Measurements from ENCODE around the gene CLIC2. TPM values are rescaled to one million over a fixed set of nuclear protein-coding genes. Genes with fewer than 3 reads are reported as not detected.

Gene CLIC2
- total RNA-seq, 5 donors from 2014 or later (not counting 1 experiment from before 2014, with no cell fraction given), result 0.57 to 1.3 (median 0.72) TPM

DNA sequence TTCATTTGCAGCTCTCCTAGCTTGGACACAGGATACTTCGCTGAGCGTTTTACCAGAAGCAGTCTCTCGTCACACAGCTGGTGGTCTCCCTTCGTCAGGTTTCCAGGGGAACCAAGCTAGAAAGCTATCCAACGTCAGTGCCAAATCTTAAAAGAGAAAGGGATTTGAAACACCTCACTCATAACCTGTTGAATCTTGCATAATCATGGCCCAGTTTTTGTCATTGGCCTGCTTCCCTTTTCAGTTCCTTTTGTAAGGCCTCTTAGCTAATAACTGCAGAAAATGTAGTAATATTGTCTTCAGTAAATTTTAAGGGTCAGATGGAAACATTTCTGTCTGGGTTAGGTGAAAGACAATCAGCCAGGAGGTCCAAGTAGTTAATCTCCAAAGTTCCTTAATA, 92.1 kb downstream of the CLIC2 start:
- Histone ChIP-seq H3K9me3 (no peaks in the 10 kb centered on the region), H3K36me3 (ENCODE audit: control insufficient read depth in 2 of 2, extremely low read depth in 1 of 2, insufficient read depth in 1 of 2, low read length in 1 of 2) (peaks cover 4 to 16% of the 10 kb centered on the region in 2 donors), H3K4me3 (ENCODE audit: control insufficient read depth in 1 of 2, extremely low read depth in 1 of 2, low read length in 1 of 2) (no peak overlapping the region), H3K4me1 (ENCODE audit: control insufficient read depth in 1 of 2, extremely low read depth in 1 of 2, insufficient read depth in 2 of 2, low read length in 2 of 2) (no peaks in the 10 kb centered on the region), H3K27ac (ENCODE audit: low read length) (no peak overlapping the region), H3K27me3 (replicated peaks in 1 of 2; ENCODE audit: control insufficient read depth in 2 of 2, extremely low read depth in 1 of 2, insufficient read depth in 2 of 2, low read length in 1 of 2) (no peaks in the 10 kb centered on the region)
- Mint-ChIP-seq H3K9me3 (no peaks in the 10 kb centered on the region), H3K4me1 (no peaks in the 10 kb centered on the region), H3K27me3 (peaks cover 0 to 3% of the 10 kb centered on the region in 2 donors), H3K36me3 (peaks cover 11% of the 10 kb centered on the region), H3K4me3 (no peak overlapping the region), H3K27ac (no peak overlapping the region)
- DNase-seq (no peak), ATAC-seq (replicated peaks in 1 of 4) (no peak)
- ChIA-PET POLR2A (interaction anchor here in 1 of 2 donors (0.7 kb wide), 1 partner anchor 47 kb away, joined by 4 read pairs; no protein-coding TSS in a partner anchor), CTCF (no interaction called here)
- no CpG with 5 or more reads among the region's 5 CpGs for WGBS (ENCODE audit: insufficient coverage)

DNA sequence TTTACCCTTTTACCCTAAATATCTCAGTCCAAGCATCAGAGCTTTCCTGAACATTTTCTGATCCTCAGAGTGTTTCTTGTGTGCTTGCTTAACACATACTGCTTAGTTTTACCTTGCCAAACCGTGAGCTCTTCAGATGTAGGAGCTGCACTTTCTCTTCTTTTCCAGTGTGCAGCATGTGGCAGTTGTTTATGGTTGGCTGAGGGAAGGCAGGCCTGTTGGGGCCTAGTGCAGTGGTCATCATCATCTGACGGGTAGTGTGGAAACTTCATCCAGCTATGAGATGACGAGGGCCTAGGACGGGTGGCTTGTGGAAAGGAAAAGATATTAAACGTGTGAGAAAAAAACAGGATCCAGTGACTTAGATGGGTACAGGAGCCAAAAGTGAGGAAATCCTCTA, 96.7 kb downstream of the CLIC2 start:
- DNase-seq (no peak), ATAC-seq (replicated peaks in 1 of 4) (no peak)
- peaks cover 0 to 9% (median 0%) of the 10 kb centered on the region in 3 donors for H3K4me1 Mint-ChIP-seq
- H3K4me3 Mint-ChIP-seq, result no peak overlapping the region
- Histone ChIP-seq H3K27ac (ENCODE audit: low read length) (no peak overlapping the region), H3K4me3 (ENCODE audit: control insufficient read depth in 1 of 2, extremely low read depth in 1 of 2, low read length in 1 of 2) (no peak overlapping the region), H3K9me3 (no peaks in the 10 kb centered on the region), H3K36me3 (ENCODE audit: control insufficient read depth in 2 of 2, extremely low read depth in 1 of 2, insufficient read depth in 1 of 2, low read length in 1 of 2) (peaks cover 4 to 39% of the 10 kb centered on the region in 2 donors), H3K27me3 (replicated peaks in 1 of 2; ENCODE audit: control insufficient read depth in 2 of 2, extremely low read depth in 1 of 2, insufficient read depth in 2 of 2, low read length in 1 of 2) (no peaks in the 10 kb centered on the region), H3K4me1 (ENCODE audit: control insufficient read depth in 1 of 2, extremely low read depth in 1 of 2, insufficient read depth in 2 of 2, low read length in 2 of 2) (no peaks in the 10 kb centered on the region)
- POLR2A ChIA-PET, result no interaction called here
- no peaks in the 10 kb centered on the region for H3K27me3 Mint-ChIP-seq
- peaks cover 29% of the 10 kb centered on the region for H3K36me3 Mint-ChIP-seq
- H3K9me3 Mint-ChIP-seq, result no peaks in the 10 kb centered on the region
- CTCF ChIA-PET, result interaction anchor here in 1 of 2 donors (0.9 kb wide), 1 partner anchor 11 kb away, joined by 3 read pairs; no protein-coding TSS in a partner anchor
- H3K27ac Mint-ChIP-seq, result peak overlapping the region in 1 of 2 donors; percentile 44
- no CpG with 5 or more reads among the region's 5 CpGs for WGBS (ENCODE audit: insufficient coverage)

GRCh38 chrX:155235891-155236290, 98.5 kb downstream of the CLIC2 start:
- Mint-ChIP-seq H3K36me3 (peaks cover 34% of the 10 kb centered on the region), H3K27me3 (no peaks in the 10 kb centered on the region), H3K27ac (no peak overlapping the region), H3K9me3 (no peaks in the 10 kb centered on the region), H3K4me3 (no peak overlapping the region), H3K4me1 (peaks cover 4 to 15% (median 6%) of the 10 kb centered on the region in 3 donors)
- ChIA-PET CTCF (no interaction called here), POLR2A (no interaction called here)
- Histone ChIP-seq H3K4me3 (ENCODE audit: control insufficient read depth in 1 of 2, extremely low read depth in 1 of 2, low read length in 1 of 2) (no peak overlapping the region), H3K4me1 (ENCODE audit: control insufficient read depth in 1 of 2, extremely low read depth in 1 of 2, insufficient read depth in 2 of 2, low read length in 2 of 2) (no peaks in the 10 kb centered on the region), H3K27ac (ENCODE audit: low read length) (no peak overlapping the region), H3K36me3 (ENCODE audit: control insufficient read depth in 2 of 2, extremely low read depth in 1 of 2, insufficient read depth in 1 of 2, low read length in 1 of 2) (peaks cover 4 to 37% of the 10 kb centered on the region in 2 donors), H3K9me3 (no peaks in the 10 kb centered on the region), H3K27me3 (replicated peaks in 1 of 2; ENCODE audit: control insufficient read depth in 2 of 2, extremely low read depth in 1 of 2, insufficient read depth in 2 of 2, low read length in 1 of 2) (no peaks in the 10 kb centered on the region)
- no peak for DNase-seq
- ATAC-seq (replicated peaks in 1 of 4), result no peak

GRCh38 chrX:155231163-155231562, 103.3 kb downstream of the CLIC2 start:
- H3K4me1 Mint-ChIP-seq, result peaks cover 7 to 36% (median 15%) of the 10 kb centered on the region in 3 donors
- H3K9me3 Mint-ChIP-seq, result no peaks in the 10 kb centered on the region
- peaks cover 0 to 39% of the 10 kb centered on the region in 2 donors for H3K36me3 ChIP-seq (ENCODE audit: control insufficient read depth in 2 of 2, extremely low read depth in 1 of 2, insufficient read depth in 1 of 2, low read length in 1 of 2)
- no peaks in the 10 kb centered on the region for H3K9me3 ChIP-seq
- H3K4me3 Mint-ChIP-seq, result no peak overlapping the region
- peaks cover 37% of the 10 kb centered on the region for H3K36me3 Mint-ChIP-seq
- ATAC-seq (replicated peaks in 1 of 4) (no peak), DNase-seq (no peak)
- H3K27ac Mint-ChIP-seq, result peak overlapping the region in 1 of 2 donors; percentile 24
- no peak overlapping the region for H3K4me3 ChIP-seq (ENCODE audit: control insufficient read depth in 1 of 2, extremely low read depth in 1 of 2, low read length in 1 of 2)
- no peaks in the 10 kb centered on the region for H3K27me3 ChIP-seq (replicated peaks in 1 of 2; ENCODE audit: control insufficient read depth in 2 of 2, extremely low read depth in 1 of 2, insufficient read depth in 2 of 2, low read length in 1 of 2)
- H3K27me3 Mint-ChIP-seq, result no peaks in the 10 kb centered on the region
- H3K27ac ChIP-seq (ENCODE audit: low read length), result no peak overlapping the region
- CTCF ChIA-PET, result no interaction called here
- H3K4me1 ChIP-seq (ENCODE audit: control insufficient read depth in 1 of 2, extremely low read depth in 1 of 2, insufficient read depth in 2 of 2, low read length in 2 of 2), result no peaks in the 10 kb centered on the region
- POLR2A ChIA-PET, result no interaction called here

Other genes with a start within 250 kb of the CLIC2 start
- gene VBP1, start 118.2 kb downstream of the CLIC2 start, total RNA-seq, result 10 to 100 TPM; 22.6 to 31.8 (median 26.0) TPM
- 10 to 100 TPM in 3 of 5 donors, 1 to 10 TPM in 2; 5.5 to 13.4 (median 12.8) TPM for gene RAB39B, start 70.1 kb downstream of the CLIC2 start, total RNA-seq
- not detected for gene F8A2, start 47.5 kb upstream of the CLIC2 start, total RNA-seq
- 10 to 100 TPM in 2 of 5 donors, 1 to 10 TPM in 2, not detected in 1; 1.6 to 17.0 (median 11.1) TPM for gene F8A3, start 124.0 kb upstream of the CLIC2 start, total RNA-seq